HG02759 (cell line): ENCODE measurements around the gene METTL1.
"Not testable (repeated sequence)": the region's sequence is repeated elsewhere in the genome, so short reads cannot be mapped to it uniquely, and the experiment has no call there.

Experiments used
- ATAC-seq: cut with Tn5 transposase; IDR thresholded peaks from one replicate; pipeline ENCODE4 v1.9.1; 2021; ENCODE audit warnings: mild to moderate bottlenecking, moderate library complexity; ENCODE audit not compliant: unreplicated experiment

The METTL1 gene

GRCh38 chr12:57771873-57772428 lies at the start of gene METTL1:
METTL1 (minus strand) TSS chr12:57772105; CDS start chr12:57772083, 22 bp downstream.
- peak; percentile 82 for ATAC-seq

- ATAC-seq = not testable (repeated sequence)
Measured at GRCh38 chr12:57821015-57821414, 49.1 kb upstream of the METTL1 start.

GRCh38 chr12:57820119-57820518 lies 48.2 kb upstream of the METTL1 start:
- not testable (repeated sequence) for ATAC-seq

GRCh38 chr12:57817990-57818331 lies 46.1 kb upstream of the METTL1 start:
- not testable (repeated sequence) for ATAC-seq

- no peak for ATAC-seq
Measured at GRCh38 chr12:57817261-57817989, 45.5 kb upstream of the METTL1 start.

- no peak for ATAC-seq
Measured at GRCh38 chr12:57816855-57817151, 44.9 kb upstream of the METTL1 start.

GRCh38 chr12:57816001-57816854 lies 44.3 kb upstream of the METTL1 start:
- no peak for ATAC-seq

GRCh38 chr12:57815177-57816000 lies 43.5 kb upstream of the METTL1 start:
- ATAC-seq = no peak

GRCh38 chr12:57813971-57814772 lies 42.3 kb upstream of the METTL1 start:
- ATAC-seq = no peak

GRCh38 chr12:57813111-57813970 lies 41.4 kb upstream of the METTL1 start:
- ATAC-seq = no peak

GRCh38 chr12:57811028-57811755 lies 39.3 kb upstream of the METTL1 start:
- ATAC-seq = no peak

- ATAC-seq = no peak
Measured at GRCh38 chr12:57810450-57810849, 38.5 kb upstream of the METTL1 start.

- ATAC-seq = no peak
Measured at GRCh38 chr12:57809425-57809824, 37.5 kb upstream of the METTL1 start.

GRCh38 chr12:57808351-57808750 lies 36.4 kb upstream of the METTL1 start:
- ATAC-seq = no peak

GRCh38 chr12:57807285-57807684 lies 35.4 kb upstream of the METTL1 start:
- ATAC-seq = no peak

- no peak for ATAC-seq
Measured at GRCh38 chr12:57806677-57807076, 34.8 kb upstream of the METTL1 start.

GRCh38 chr12:57803319-57803893 lies 31.5 kb upstream of the METTL1 start:
- ATAC-seq = peak; percentile 40

- no peak for ATAC-seq
Measured at GRCh38 chr12:57802607-57803006, 30.7 kb upstream of the METTL1 start.
